ENCODE results near the gene FBXO36. TPM values are rescaled to one million over a fixed set of nuclear protein-coding genes. Genes with fewer than 3 reads are reported as not detected.
"Not testable (repeated sequence)": the region's sequence is repeated elsewhere in the genome, so short reads cannot be mapped to it uniquely, and the experiment has no call there.

FBXO36 gene
- total RNA-seq, 1 donor: 1.0 TPM

GRCh38 chr2:229900514-229900913, 21.8 kb upstream of the FBXO36 start:
- H3K9me3 ChIP-seq (ENCODE audit: low read depth, low read length); H3K4me3 ChIP-seq (ENCODE audit: low read length); H3K27me3 ChIP-seq (ENCODE audit: insufficient read depth, low read length): not testable (repeated sequence)
- peaks cover 19% of the 10 kb centered on the region for H3K4me1 ChIP-seq (ENCODE audit: insufficient read depth, low read length)

DNA sequence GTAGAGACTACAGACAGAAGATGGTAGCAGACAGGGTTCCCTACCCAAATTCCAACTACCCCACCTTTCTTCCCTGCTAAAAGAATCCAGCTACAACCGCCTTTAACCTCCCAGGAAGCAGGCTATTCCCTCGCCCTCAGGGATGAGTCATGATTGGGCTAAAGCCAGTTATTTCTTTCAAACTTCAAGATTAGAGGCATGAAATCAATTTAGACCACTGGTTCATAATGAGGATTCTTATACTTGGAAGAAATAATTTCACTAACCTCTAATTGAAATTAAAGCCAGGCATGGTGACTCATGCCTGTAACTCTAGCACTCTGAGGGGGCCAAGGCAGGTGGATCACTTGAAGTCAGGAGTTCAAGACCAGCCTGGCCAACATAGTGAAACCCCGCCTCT, 20.5 kb upstream of the FBXO36 start:
- no peaks in the 10 kb centered on the region for H3K9me3 ChIP-seq (ENCODE audit: low read depth, low read length)
- H3K4me3 ChIP-seq (ENCODE audit: low read length): no peak overlapping the region
- no peaks in the 10 kb centered on the region for H3K27me3 ChIP-seq (ENCODE audit: insufficient read depth, low read length)
- peaks cover 19% of the 10 kb centered on the region for H3K4me1 ChIP-seq (ENCODE audit: insufficient read depth, low read length)

DNA sequence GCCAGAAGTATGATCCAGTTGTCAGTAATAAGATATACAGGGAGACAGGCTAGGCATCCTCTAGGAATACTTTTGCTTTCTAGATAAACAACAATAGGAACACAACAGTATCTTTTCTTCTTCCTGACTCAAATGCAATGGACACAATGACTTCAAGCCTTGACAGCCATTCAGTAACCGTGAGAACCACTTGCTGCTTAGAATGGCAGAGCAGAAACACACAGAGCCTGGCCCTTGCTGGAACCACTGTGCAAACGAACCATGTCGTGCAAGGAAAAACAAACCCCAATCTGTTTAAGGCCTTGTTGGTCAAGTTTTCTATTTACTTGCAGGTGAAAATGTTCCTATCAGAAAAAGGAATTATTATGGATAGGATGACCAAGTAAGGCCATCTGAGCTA, 19.3 kb upstream of the FBXO36 start:
- Histone ChIP-seq H3K27me3 (ENCODE audit: insufficient read depth, low read length) (no peaks in the 10 kb centered on the region), H3K9me3 (ENCODE audit: low read depth, low read length) (no peaks in the 10 kb centered on the region), H3K4me1 (ENCODE audit: insufficient read depth, low read length) (peaks cover 16% of the 10 kb centered on the region), H3K4me3 (ENCODE audit: low read length) (no peak overlapping the region)

DNA sequence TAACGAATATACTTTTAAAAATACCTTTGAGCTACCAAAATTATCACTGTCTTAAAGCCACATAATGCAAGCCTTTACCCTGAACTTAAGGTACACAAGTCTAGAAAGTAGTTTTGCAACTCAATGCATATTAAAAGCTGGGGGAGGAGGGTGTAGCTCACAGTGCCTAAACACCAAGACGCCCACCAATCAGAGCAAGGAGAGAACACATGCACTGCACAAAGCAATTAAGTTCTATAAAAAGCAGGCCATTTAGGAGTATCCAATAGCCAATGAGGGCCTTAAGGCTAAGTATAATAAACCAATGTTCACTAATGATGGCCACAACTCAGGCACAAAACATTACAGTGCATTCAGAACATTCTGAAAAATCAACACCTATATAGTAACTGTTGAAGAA, 16.7 kb upstream of the FBXO36 start:
- no peak overlapping the region for H3K4me3 ChIP-seq (ENCODE audit: low read length)
- H3K27me3 ChIP-seq (ENCODE audit: insufficient read depth, low read length): no peaks in the 10 kb centered on the region
- H3K9me3 ChIP-seq (ENCODE audit: low read depth, low read length): no peaks in the 10 kb centered on the region
- peaks cover 16% of the 10 kb centered on the region for H3K4me1 ChIP-seq (ENCODE audit: insufficient read depth, low read length)

DNA sequence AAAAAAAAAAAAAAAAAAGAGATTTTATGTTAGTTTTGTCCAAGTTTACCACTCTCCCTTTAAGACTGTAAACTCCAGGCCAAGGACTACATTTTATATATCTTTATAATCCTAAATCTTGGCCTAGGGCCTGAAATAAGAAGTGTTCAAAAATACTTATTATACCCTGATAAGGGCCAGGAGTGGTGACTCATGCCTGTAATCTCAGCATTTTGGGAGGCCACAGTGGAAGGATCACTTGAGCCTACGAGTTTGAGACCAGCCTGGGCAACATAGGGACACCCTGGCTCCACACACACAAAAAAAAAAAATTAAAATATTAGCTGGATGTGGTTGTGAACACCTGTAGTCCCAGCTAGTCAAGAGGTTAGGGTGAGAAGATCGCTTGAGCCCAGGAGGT, 13.2 kb upstream of the FBXO36 start:
- H3K4me1 ChIP-seq (ENCODE audit: insufficient read depth, low read length): peaks cover 24% of the 10 kb centered on the region
- no peaks in the 10 kb centered on the region for H3K27me3 ChIP-seq (ENCODE audit: insufficient read depth, low read length)
- no peaks in the 10 kb centered on the region for H3K9me3 ChIP-seq (ENCODE audit: low read depth, low read length)
- no peak overlapping the region for H3K4me3 ChIP-seq (ENCODE audit: low read length)

- no peaks in the 10 kb centered on the region for H3K9me3 ChIP-seq (ENCODE audit: low read depth, low read length)
- H3K4me3 ChIP-seq (ENCODE audit: low read length): no peak overlapping the region
- H3K4me1 ChIP-seq (ENCODE audit: insufficient read depth, low read length): peaks cover 32% of the 10 kb centered on the region
- no peaks in the 10 kb centered on the region for H3K27me3 ChIP-seq (ENCODE audit: insufficient read depth, low read length)
Observed at GRCh38 chr2:229910147-229910831, 12.0 kb upstream of the FBXO36 start.

GRCh38 chr2:229910832-229911412, 11.4 kb upstream of the FBXO36 start:
- H3K4me1 ChIP-seq (ENCODE audit: insufficient read depth, low read length): peaks cover 37% of the 10 kb centered on the region
- no peaks in the 10 kb centered on the region for H3K27me3 ChIP-seq (ENCODE audit: insufficient read depth, low read length)
- no peaks in the 10 kb centered on the region for H3K9me3 ChIP-seq (ENCODE audit: low read depth, low read length)
- H3K4me3 ChIP-seq (ENCODE audit: low read length): no peak overlapping the region

DNA sequence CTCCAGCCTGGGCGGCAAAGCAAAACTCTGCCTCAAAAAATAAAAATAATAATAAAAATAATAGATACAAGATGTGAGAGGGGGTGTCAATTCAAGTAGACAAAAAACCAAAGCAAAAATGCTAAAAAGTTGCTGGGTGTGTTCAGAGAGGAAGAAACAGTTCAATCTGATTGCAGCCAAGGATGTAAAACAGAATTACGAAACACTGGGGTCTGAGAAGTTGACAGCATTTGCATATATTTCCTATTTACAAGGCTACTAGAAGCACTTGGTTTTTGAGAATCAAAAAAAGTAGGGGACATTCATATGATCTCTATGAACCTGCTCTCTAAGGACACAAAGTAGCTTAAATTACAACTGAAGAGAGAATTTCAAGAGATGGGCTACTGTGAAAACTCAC, 8.1 kb upstream of the FBXO36 start:
- no peaks in the 10 kb centered on the region for H3K9me3 ChIP-seq (ENCODE audit: low read depth, low read length)
- H3K27me3 ChIP-seq (ENCODE audit: insufficient read depth, low read length): no peaks in the 10 kb centered on the region
- no peak overlapping the region for H3K4me3 ChIP-seq (ENCODE audit: low read length)
- H3K4me1 ChIP-seq (ENCODE audit: insufficient read depth, low read length): peaks cover 50% of the 10 kb centered on the region

GRCh38 chr2:229917793-229918192, 4.5 kb upstream of the FBXO36 start:
- no peaks in the 10 kb centered on the region for H3K27me3 ChIP-seq (ENCODE audit: insufficient read depth, low read length)
- peaks cover 59% of the 10 kb centered on the region for H3K4me1 ChIP-seq (ENCODE audit: insufficient read depth, low read length)
- no peaks in the 10 kb centered on the region for H3K9me3 ChIP-seq (ENCODE audit: low read depth, low read length)
- H3K4me3 ChIP-seq (ENCODE audit: low read length): no peak overlapping the region

GRCh38 chr2:229920011-229920641, 2.2 kb upstream of the FBXO36 start:
- peaks cover 45% of the 10 kb centered on the region for H3K4me1 ChIP-seq (ENCODE audit: insufficient read depth, low read length)
- H3K4me3 ChIP-seq (ENCODE audit: low read length): peak overlapping the region; percentile 86
- no peaks in the 10 kb centered on the region for H3K9me3 ChIP-seq (ENCODE audit: low read depth, low read length)

DNA sequence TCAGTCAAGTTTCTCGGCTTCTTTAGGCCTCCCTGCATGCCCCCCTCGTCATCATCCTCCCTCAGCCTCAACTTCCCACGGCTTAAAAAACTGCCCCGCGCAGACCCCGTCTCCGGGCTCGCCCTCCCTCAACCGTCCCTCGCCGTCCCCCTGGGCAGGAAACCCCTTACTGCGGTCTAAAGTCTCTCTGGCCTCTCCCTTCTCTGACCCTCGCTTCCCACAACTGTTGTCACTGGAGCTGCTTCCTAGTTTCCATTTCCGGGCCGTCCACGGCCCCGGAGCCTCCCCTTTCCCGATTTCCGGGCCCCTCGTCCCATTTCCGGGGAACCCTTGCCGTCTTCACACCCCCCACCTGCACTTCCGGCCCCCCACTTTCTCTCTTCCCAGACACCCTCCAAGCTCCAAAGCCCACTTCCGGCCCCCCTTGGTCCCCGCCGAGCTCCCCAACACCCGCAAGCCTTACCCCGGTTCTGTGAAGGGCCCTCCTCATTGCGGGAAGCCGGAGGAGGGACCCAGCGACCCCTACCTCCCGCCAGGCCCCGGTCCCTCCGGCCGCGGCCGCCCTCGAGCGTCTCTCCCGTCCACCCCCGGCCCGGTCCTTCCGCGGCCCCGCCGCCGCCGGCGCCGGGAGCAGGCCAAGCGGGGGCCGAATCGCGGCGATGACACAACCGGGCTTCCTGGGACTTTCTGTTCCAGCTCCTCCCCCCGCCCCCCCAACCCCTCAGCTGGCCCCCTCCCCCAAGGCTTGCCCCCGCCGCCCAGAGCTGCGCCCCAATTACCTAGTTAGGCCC, 1.0 kb upstream of the FBXO36 start:
- H3K4me1 ChIP-seq (ENCODE audit: insufficient read depth, low read length): peaks cover 39% of the 10 kb centered on the region
- no peaks in the 10 kb centered on the region for H3K9me3 ChIP-seq (ENCODE audit: low read depth, low read length)
- peak overlapping the region; percentile 98 for H3K4me3 ChIP-seq (ENCODE audit: low read length)
- no peaks in the 10 kb centered on the region for H3K27me3 ChIP-seq (ENCODE audit: insufficient read depth, low read length)

More at GRCh38 chr2:229920011-229920641, 2.2 kb upstream of the FBXO36 start:
- H3K27me3 ChIP-seq (ENCODE audit: insufficient read depth, low read length): no peaks in the 10 kb centered on the region

DNA sequence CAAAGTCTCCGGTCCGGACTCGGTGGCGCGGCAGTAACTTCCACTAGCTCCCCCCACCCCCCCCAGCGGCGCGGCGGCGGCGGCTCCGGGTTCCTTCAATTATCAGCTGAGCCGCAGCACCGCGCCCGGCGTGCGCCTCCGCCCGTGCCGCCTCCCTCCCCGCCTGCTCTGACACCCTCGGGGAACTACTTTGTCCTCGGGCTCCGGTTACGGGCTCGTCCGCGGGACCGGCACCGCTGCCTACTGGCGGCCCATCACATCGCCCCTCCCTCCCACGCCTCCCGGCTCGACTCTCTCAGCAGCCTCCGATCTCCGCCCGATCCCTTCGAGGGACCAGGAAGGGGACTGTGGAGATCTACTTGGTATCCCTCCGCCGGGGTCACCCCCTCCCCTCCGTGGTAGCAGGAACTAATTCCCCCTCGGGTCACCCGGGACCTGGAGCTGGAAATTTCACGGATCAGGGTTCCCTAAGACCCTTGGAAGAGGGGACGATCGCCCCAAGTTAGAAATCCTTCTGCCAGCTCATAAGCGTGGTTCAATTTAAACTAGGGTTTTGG, 333 bp upstream of the FBXO36 start, which contains the start of gene TRIP12:
Gene TRIP12 (minus strand): TSS at position 118 of the 557 bp plus-strand sequence. CDS start 41,930 bp downstream, outside the sequence.
- no peaks in the 10 kb centered on the region for H3K27me3 ChIP-seq (ENCODE audit: insufficient read depth, low read length)
- no peaks in the 10 kb centered on the region for H3K9me3 ChIP-seq (ENCODE audit: low read depth, low read length)
- H3K4me1 ChIP-seq (ENCODE audit: insufficient read depth, low read length): peaks cover 39% of the 10 kb centered on the region
- H3K4me3 ChIP-seq (ENCODE audit: low read length): peak within 1 kb of the TSS; percentile 98

DNA sequence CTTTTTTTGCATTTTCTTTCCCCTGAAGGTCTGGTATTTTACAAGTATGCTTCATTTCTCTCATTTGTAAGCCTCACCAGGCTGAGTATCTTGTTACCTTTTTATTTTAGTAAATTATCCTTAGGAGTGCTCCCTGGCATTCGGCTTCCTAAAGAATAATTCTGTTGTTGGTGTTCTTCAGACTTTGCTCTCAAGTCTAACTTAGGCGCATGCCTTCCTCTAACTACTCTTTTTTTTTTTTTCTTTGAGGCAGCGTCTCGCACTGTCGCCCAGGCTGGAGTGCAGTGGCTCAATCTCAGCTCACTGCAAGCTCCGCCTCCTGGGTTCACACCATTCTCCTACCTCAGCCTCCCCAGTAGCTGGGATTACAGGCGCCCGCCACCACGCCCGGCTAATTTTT, 2.2 kb downstream of the FBXO36 start:
- H3K27me3 ChIP-seq (ENCODE audit: insufficient read depth, low read length); H3K9me3 ChIP-seq (ENCODE audit: low read depth, low read length); H3K4me3 ChIP-seq (ENCODE audit: low read length): not testable (repeated sequence)
- H3K4me1 ChIP-seq (ENCODE audit: insufficient read depth, low read length): peaks cover 22% of the 10 kb centered on the region

DNA sequence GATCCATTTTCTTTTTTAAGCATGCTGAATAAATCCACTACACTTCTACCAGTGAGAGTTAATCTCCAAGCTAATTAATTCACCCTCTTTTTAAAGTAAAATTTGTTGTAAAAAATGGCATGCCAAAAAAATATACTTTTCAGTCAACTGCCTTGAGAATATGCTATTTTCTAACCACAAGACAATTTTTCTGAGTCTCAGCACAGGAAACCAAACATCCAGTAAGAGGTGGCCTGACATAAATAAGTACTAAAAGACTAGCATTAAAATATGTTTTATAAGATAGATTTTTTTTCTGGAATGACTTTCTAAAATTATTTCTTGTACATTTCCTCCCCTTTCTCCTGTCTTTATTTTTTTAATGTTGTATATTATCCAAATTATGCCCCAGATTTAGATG, 2.9 kb downstream of the FBXO36 start:
- no peaks in the 10 kb centered on the region for H3K27me3 ChIP-seq (ENCODE audit: insufficient read depth, low read length)
- H3K9me3 ChIP-seq (ENCODE audit: low read depth, low read length): no peaks in the 10 kb centered on the region
- H3K4me1 ChIP-seq (ENCODE audit: insufficient read depth, low read length): peaks cover 16% of the 10 kb centered on the region
- H3K4me3 ChIP-seq (ENCODE audit: low read length): no peak overlapping the region
